Left kidney (tissue), 2 donors: ENCODE measurements around the gene EYA2. TPM values are rescaled to one million over a fixed set of nuclear protein-coding genes. Genes with fewer than 3 reads are reported as not detected.

ENCODE experiments used
- DNase-seq: peaks from one replicate; pipeline ENCODE4 v3.0.0-alpha.2; 2013
- polyA plus RNA-seq: library from polyadenylated mRNA; unstranded; fragments of 120-200 nt; gene quantifications from one replicate; pipeline ENCODE4 v1.2.1, GENCODE V29; 2013; ENCODE audit not compliant: insufficient read length

Gene EYA2
- polyA plus RNA-seq, 1 donor, result 0.52 TPM

GRCh38 chr20:47141941-47142773 is 247.5 kb downstream of the EYA2 start:
- DNase-seq, result no peak

- no peak for DNase-seq
Measured at GRCh38 chr20:47142774-47143170, 248.1 kb downstream of the EYA2 start.

- DNase-seq, result no peak
Measured at GRCh38 chr20:47143657-47144056, 249.0 kb downstream of the EYA2 start.

- no peak for DNase-seq
Measured at GRCh38 chr20:47144463-47144862, 249.8 kb downstream of the EYA2 start.

- no peak for DNase-seq
Measured at GRCh38 chr20:47146686-47147085, 252.0 kb downstream of the EYA2 start.

GRCh38 chr20:47148059-47148458 is 253.4 kb downstream of the EYA2 start:
- DNase-seq, result no peak

- DNase-seq, result no peak
Measured at GRCh38 chr20:47149939-47150338, 255.3 kb downstream of the EYA2 start.

- peak; percentile 80 for DNase-seq
Measured at GRCh38 chr20:47150403-47151152, 255.9 kb downstream of the EYA2 start.

GRCh38 chr20:47152068-47152467 is 257.4 kb downstream of the EYA2 start:
- no peak for DNase-seq

- no peak for DNase-seq
Measured at GRCh38 chr20:47154089-47154488, 259.4 kb downstream of the EYA2 start.

- no peak for DNase-seq
Measured at GRCh38 chr20:47156301-47157137, 261.9 kb downstream of the EYA2 start.

GRCh38 chr20:47159166-47159565 is 264.5 kb downstream of the EYA2 start:
- no peak for DNase-seq

GRCh38 chr20:47160240-47160639 is 265.6 kb downstream of the EYA2 start:
- DNase-seq, result no peak

GRCh38 chr20:47160992-47161391 is 266.3 kb downstream of the EYA2 start:
- no peak for DNase-seq

- DNase-seq, result no peak
Measured at GRCh38 chr20:47161411-47161810, 266.8 kb downstream of the EYA2 start.

GRCh38 chr20:47164140-47164539 is 269.5 kb downstream of the EYA2 start:
- DNase-seq, result peak; percentile 92

GRCh38 chr20:47165376-47165865 is 270.8 kb downstream of the EYA2 start:
- no peak for DNase-seq

- DNase-seq, result no peak
Measured at GRCh38 chr20:47167846-47168245, 273.2 kb downstream of the EYA2 start.

GRCh38 chr20:47172579-47172978 is 277.9 kb downstream of the EYA2 start:
- DNase-seq, result no peak

- DNase-seq, result no peak
Measured at GRCh38 chr20:47173596-47174216, 279.1 kb downstream of the EYA2 start.

- no peak for DNase-seq
Measured at GRCh38 chr20:47174456-47175243, 280.0 kb downstream of the EYA2 start.
